Measurements from ENCODE around the gene ZFHX3. TPM values are rescaled to one million over a fixed set of nuclear protein-coding genes. Genes with fewer than 3 reads are reported as not detected.

The ZFHX3 gene
- total and polyA plus RNA-seq, 2 donors (not counting 1 experiment from before 2014, with no cell fraction given): 0.54 to 6.6 TPM

DNA sequence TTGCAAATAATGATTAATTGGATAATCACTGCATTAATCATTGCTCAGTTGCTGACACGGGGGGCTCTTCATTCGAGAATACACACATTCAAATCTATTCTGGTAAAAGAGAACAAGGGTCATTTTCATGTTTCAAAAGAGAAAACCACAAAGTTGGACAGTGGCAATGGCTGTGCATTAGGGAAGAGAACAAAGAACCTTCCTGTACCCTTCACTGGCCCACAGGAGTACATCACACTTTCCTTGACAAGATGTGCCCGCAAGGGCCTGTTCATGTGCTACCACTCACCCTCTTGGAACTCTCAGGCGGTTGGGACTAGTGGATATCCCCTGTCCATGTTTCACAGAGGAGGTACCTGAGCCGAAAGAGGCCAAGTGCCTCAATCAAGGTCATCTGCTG, 223.2 kb downstream of the ZFHX3 start:
- Mint-ChIP-seq H3K27me3 (no peaks in the 10 kb centered on the region), H3K9me3 (ENCODE audit: insufficient read depth) (no peaks in the 10 kb centered on the region), H3K4me1 (no peaks in the 10 kb centered on the region), H3K4me3 (no peak overlapping the region), H3K27ac (no peak overlapping the region)
- CTCF ChIA-PET: interaction anchor here (1.1 to 1.5 kb wide), 2 partner anchors 8 kb away, joined by 3 to 4 read pairs; no protein-coding TSS in a partner anchor
- TF ChIP-seq, protein P1, sequence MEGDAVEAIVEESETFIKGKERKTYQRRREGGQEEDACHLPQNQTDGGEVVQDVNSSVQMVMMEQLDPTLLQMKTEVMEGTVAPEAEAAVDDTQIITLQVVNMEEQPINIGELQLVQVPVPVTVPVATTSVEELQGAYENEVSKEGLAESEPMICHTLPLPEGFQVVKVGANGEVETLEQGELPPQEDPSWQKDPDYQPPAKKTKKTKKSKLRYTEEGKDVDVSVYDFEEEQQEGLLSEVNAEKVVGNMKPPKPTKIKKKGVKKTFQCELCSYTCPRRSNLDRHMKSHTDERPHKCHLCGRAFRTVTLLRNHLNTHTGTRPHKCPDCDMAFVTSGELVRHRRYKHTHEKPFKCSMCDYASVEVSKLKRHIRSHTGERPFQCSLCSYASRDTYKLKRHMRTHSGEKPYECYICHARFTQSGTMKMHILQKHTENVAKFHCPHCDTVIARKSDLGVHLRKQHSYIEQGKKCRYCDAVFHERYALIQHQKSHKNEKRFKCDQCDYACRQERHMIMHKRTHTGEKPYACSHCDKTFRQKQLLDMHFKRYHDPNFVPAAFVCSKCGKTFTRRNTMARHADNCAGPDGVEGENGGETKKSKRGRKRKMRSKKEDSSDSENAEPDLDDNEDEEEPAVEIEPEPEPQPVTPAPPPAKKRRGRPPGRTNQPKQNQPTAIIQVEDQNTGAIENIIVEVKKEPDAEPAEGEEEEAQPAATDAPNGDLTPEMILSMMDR (IDR thresholded peaks at IDR 0.05): no peak
- no peak for TF ChIP-seq EZH2 (IDR thresholded peaks at IDR 0.05; ENCODE audit: borderline replicate concordance, insufficient read depth, low read depth, low read length, poor library complexity, severe bottlenecking)
- no peaks in the 10 kb centered on the region for H3K27me3 ChIP-seq (replicated peaks in 1 of 4; ENCODE audit: control extremely low read depth in 1 of 4, control insufficient read depth in 3 of 4, insufficient read depth in 4 of 4, low read length in 3 of 4)
- POLR2A ChIA-PET: no interaction called here
- H3K4me2 ChIP-seq (replicated peaks; ENCODE audit: low read depth, low read length, poor library complexity, severe bottlenecking): no peak overlapping the region
- no peak overlapping the region for H2AFZ ChIP-seq (ENCODE audit: insufficient read depth, low read depth, low read length, poor library complexity, severe bottlenecking)
- ATAC-seq (ENCODE audit: low read depth) (no peak), DNase-seq (no peak)
- no peaks in the 10 kb centered on the region for H3K36me3 ChIP-seq (replicated peaks in 1 of 2; ENCODE audit: control extremely low read depth in 1 of 2, control insufficient read depth in 1 of 2, extremely low read depth in 1 of 2, insufficient read depth in 2 of 2, low read length in 1 of 2)
- H3K9ac ChIP-seq (ENCODE audit: low read length): no peak overlapping the region
- intact Hi-C loops (cut with micrococcal nuclease): no loop called here
- no peaks in the 10 kb centered on the region for H3K79me2 ChIP-seq (ENCODE audit: control insufficient read depth, insufficient read depth, low read length)
- no peak overlapping the region for H3K27ac ChIP-seq (ENCODE audit: low read length in 2 of 2)
- H4K20me1 ChIP-seq (ENCODE audit: control insufficient read depth, insufficient read depth, low read length, poor library complexity, severe bottlenecking): no peaks in the 10 kb centered on the region
- 100% methylated on average over 3 of the region's 5 CpGs for WGBS (ENCODE audit: insufficient coverage)
- H3K4me1 ChIP-seq (ENCODE audit: control insufficient read depth in 2 of 2, insufficient read depth in 2 of 2, low read length in 2 of 2): no peaks in the 10 kb centered on the region
- no peaks in the 10 kb centered on the region for H3K9me3 ChIP-seq (ENCODE audit: control extremely low read depth in 1 of 3, control insufficient read depth in 2 of 3, insufficient read depth in 1 of 3, low read length in 2 of 3)
- no peak overlapping the region for H3K4me3 ChIP-seq (ENCODE audit: control extremely low read depth in 1 of 5, extremely low read depth in 1 of 5, insufficient read depth in 1 of 5, low read depth in 2 of 5, low read length in 4 of 5)

DNA sequence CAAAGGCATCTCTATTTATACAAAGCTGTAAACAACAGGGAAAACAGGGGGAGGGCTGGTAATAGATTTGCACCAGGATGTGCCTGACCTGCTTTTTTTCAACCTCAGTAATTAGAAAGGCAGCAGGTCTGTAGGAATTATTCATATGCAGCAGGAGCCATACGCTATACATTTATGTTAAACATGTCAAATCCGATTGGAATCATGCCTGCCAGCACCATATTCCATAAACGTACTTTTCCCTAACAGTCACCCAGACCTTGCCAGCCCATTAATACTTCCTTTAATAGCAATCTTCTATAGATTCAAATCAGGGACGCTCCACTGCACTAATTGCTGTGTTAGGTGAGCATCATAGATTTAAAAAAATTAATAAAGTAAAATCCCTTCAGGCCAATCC, 223.9 kb downstream of the ZFHX3 start:
- ChIA-PET CTCF (interaction anchor here (1.1 to 1.5 kb wide), 2 partner anchors 8 to 9 kb away, joined by 3 to 4 read pairs; no protein-coding TSS in a partner anchor), POLR2A (no interaction called here)
- no peak overlapping the region for H2AFZ ChIP-seq (ENCODE audit: insufficient read depth, low read depth, low read length, poor library complexity, severe bottlenecking)

More for the DNA sequence above, 223.9 kb downstream of the ZFHX3 start:
- Mint-ChIP-seq H3K9me3 (ENCODE audit: insufficient read depth) (no peaks in the 10 kb centered on the region), H3K4me3 (no peak overlapping the region), H3K27ac (no peak overlapping the region), H3K27me3 (no peaks in the 10 kb centered on the region), H3K4me1 (no peaks in the 10 kb centered on the region)
- H3K4me2 ChIP-seq (replicated peaks; ENCODE audit: low read depth, low read length, poor library complexity, severe bottlenecking): no peak overlapping the region
- 89% methylated on average over 3 of the region's 4 CpGs for WGBS (ENCODE audit: insufficient coverage)
- H3K4me3 ChIP-seq (ENCODE audit: control extremely low read depth in 1 of 5, extremely low read depth in 1 of 5, insufficient read depth in 1 of 5, low read depth in 2 of 5, low read length in 4 of 5): no peak overlapping the region
- intact Hi-C loops (cut with micrococcal nuclease): no loop called here
- DNase-seq (no peak), ATAC-seq (ENCODE audit: low read depth) (no peak)
- H3K27me3 ChIP-seq (replicated peaks in 1 of 4; ENCODE audit: control extremely low read depth in 1 of 4, control insufficient read depth in 3 of 4, insufficient read depth in 4 of 4, low read length in 3 of 4): no peaks in the 10 kb centered on the region
- H3K9ac ChIP-seq (ENCODE audit: low read length): no peak overlapping the region
- H3K9me3 ChIP-seq (ENCODE audit: control extremely low read depth in 1 of 3, control insufficient read depth in 2 of 3, insufficient read depth in 1 of 3, low read length in 2 of 3): no peaks in the 10 kb centered on the region
- H3K36me3 ChIP-seq (replicated peaks in 1 of 2; ENCODE audit: control extremely low read depth in 1 of 2, control insufficient read depth in 1 of 2, extremely low read depth in 1 of 2, insufficient read depth in 2 of 2, low read length in 1 of 2): no peaks in the 10 kb centered on the region
- no peak for TF ChIP-seq EZH2 (IDR thresholded peaks at IDR 0.05; ENCODE audit: borderline replicate concordance, insufficient read depth, low read depth, low read length, poor library complexity, severe bottlenecking)
- TF ChIP-seq, protein P1 (IDR thresholded peaks at IDR 0.05): no peak
- no peaks in the 10 kb centered on the region for H3K79me2 ChIP-seq (ENCODE audit: control insufficient read depth, insufficient read depth, low read length)
- no peak overlapping the region for H3K27ac ChIP-seq (ENCODE audit: low read length in 2 of 2)
- H3K4me1 ChIP-seq (ENCODE audit: control insufficient read depth in 2 of 2, insufficient read depth in 2 of 2, low read length in 2 of 2): no peaks in the 10 kb centered on the region
- H4K20me1 ChIP-seq (ENCODE audit: control insufficient read depth, insufficient read depth, low read length, poor library complexity, severe bottlenecking): no peaks in the 10 kb centered on the region

Data from B cell (primary cell).